Lower lobe of right lung (tissue), 2 donors: Measurements from ENCODE around the gene KCTD18. TPM values are rescaled to one million over a fixed set of nuclear protein-coding genes. Genes with fewer than 3 reads are reported as not detected.
A peak's percentile ranks its signal among the peaks of the same experiment; 100 is the strongest.

Experiments used
- ATAC-seq, 2 donors: fragments of 200-7000 bp; cut with Tn5 transposase; one replicate each; pipeline ENCODE4 v1.9.1; 2020 to 2022; ENCODE audit warnings: mild to moderate bottlenecking in 2 of 2, moderate library complexity in 2 of 2
- DNase-seq: peaks from one replicate; pipeline ENCODE4 v3.0.0-alpha.2; 2020
- H3K27ac ChIP-seq: fragments of 200-600 bp; one replicate; pipeline ENCODE4 v1.8.0; 2022
- H3K27me3 ChIP-seq: fragments of 200-600 bp; one replicate; pipeline ENCODE4 v1.8.0; 2022; ENCODE audit warnings: low read depth
- H3K36me3 ChIP-seq: fragments of 200-600 bp; one replicate; pipeline ENCODE4 v1.8.0; 2022; ENCODE audit warnings: mild to moderate bottlenecking
- H3K4me1 ChIP-seq: fragments of 200-600 bp; one replicate; pipeline ENCODE4 v1.8.0; 2022
- H3K4me3 ChIP-seq: fragments of 200-600 bp; one replicate; pipeline ENCODE4 v1.8.0; 2022; ENCODE audit warnings: mild to moderate bottlenecking
- H3K9me3 ChIP-seq: fragments of 200-600 bp; one replicate; pipeline ENCODE4 v1.8.0; 2022
- CTCF ChIP-seq: fragments of 200-600 bp; IDR thresholded peaks from one replicate; pipeline ENCODE4 v1.8.0; 2022; ENCODE audit warnings: antibody characterized with exemption, mild to moderate bottlenecking
- intact Hi-C: fragments of 100-400 bp; cut with DNase I; formaldehyde crosslinking; loops from one replicate; pipeline ENCODE4 v1.11.0; 2022
- total RNA-seq: library from RNA; stranded (reverse); fragmentation: NEBNext Ultra II Directional; extraction: Animal tissue kit (Norgen Biotek cat#: 25700); gene quantifications from one replicate; pipeline ENCODE4 v1.2.1, GENCODE V29; 2021
- donor health status: DM: no; HTN: yes; CAD: no; lungs with severe emphysema.

Gene KCTD18
- total RNA-seq, 1 donor from 2014 or later: 14.3 TPM

- no peaks in the 10 kb centered on the region for H3K27me3 ChIP-seq
- ATAC-seq (no peak), DNase-seq (no peak)
- TF ChIP-seq CTCF: no peak
- no peaks in the 10 kb centered on the region for H3K9me3 ChIP-seq
- peaks cover 92% of the 10 kb centered on the region for H3K36me3 ChIP-seq
- no peak overlapping the region for H3K4me3 ChIP-seq
- intact Hi-C loops: no loop called here
- no peak overlapping the region for H3K27ac ChIP-seq
- H3K4me1 ChIP-seq: no peaks in the 10 kb centered on the region
Observed at GRCh38 chr2:200471928-200472645, 37.8 kb downstream of the KCTD18 start.

DNA sequence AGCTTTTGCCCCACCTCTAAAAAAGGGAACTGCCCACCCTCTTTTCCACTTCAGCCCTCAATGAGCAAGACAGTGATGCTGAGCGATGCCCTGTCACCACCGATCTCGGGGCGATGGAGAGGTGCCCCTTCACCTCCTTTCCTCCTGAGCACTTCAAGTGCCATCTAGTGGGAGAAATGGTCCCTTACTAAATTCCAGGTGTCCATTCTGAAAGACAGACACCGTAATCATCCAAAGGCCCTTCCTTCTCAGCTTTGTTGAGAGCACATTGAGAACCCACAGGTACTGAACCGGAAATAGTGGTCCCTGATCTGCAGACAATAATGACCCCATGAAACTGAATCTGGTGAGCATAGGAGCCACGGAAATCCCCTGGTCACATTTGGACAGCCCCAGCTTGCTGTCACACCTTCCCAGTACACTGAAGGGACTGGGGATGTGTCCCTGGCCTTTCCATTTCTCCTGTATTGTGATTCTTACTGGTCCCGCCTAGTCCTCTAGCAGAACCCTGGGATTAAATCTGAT is 38.5 kb downstream of the KCTD18 start:
- Histone ChIP-seq H3K27me3 (no peaks in the 10 kb centered on the region), H3K27ac (no peak overlapping the region), H3K36me3 (peaks cover 90% of the 10 kb centered on the region), H3K9me3 (no peaks in the 10 kb centered on the region), H3K4me3 (no peak overlapping the region), H3K4me1 (no peaks in the 10 kb centered on the region)
- DNase-seq (no peak), ATAC-seq (peak in 1 of 2 donors; percentile 18)
- TF ChIP-seq CTCF: peak; percentile 43
- intact Hi-C loops: no loop called here

DNA sequence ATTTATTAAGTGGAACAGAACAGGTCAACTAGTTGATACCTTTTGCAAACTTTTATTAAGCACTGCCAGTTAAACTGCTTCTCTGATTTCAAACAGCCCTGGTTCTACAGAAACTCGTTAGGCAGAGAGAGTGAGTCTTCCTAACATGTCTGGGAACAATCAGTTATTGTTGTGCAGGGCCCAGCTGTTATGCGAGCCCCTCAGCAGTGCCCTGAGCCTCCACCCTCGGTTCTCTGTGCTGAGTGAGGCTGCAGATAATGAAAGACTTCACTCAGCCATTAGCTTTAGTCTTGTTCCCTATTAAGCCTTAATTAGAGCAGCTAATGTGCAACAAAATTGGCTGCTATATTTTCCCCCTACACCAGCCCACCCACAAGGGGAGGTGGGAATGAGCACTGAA is 39.6 kb downstream of the KCTD18 start:
- Histone ChIP-seq H3K27ac (no peak overlapping the region), H3K4me1 (no peaks in the 10 kb centered on the region), H3K27me3 (no peaks in the 10 kb centered on the region), H3K4me3 (no peak overlapping the region), H3K9me3 (no peaks in the 10 kb centered on the region), H3K36me3 (peaks cover 85% of the 10 kb centered on the region)
- DNase-seq (no peak), ATAC-seq (no peak)
- TF ChIP-seq CTCF: no peak
- intact Hi-C loops: no loop called here

- H3K27me3 ChIP-seq: no peaks in the 10 kb centered on the region
- ATAC-seq (no peak), DNase-seq (no peak)
- intact Hi-C loops: no loop called here
- H3K4me1 ChIP-seq: no peaks in the 10 kb centered on the region
- H3K4me3 ChIP-seq: no peak overlapping the region
- peaks cover 85% of the 10 kb centered on the region for H3K36me3 ChIP-seq
- H3K27ac ChIP-seq: no peak overlapping the region
- H3K9me3 ChIP-seq: no peaks in the 10 kb centered on the region
- TF ChIP-seq CTCF: no peak
Observed at GRCh38 chr2:200469708-200470211, 40.1 kb downstream of the KCTD18 start.

- no peak overlapping the region for H3K4me3 ChIP-seq
- H3K9me3 ChIP-seq: no peaks in the 10 kb centered on the region
- ATAC-seq (no peak), DNase-seq (no peak)
- H3K4me1 ChIP-seq: no peaks in the 10 kb centered on the region
- peak overlapping the region; percentile 24 for H3K27ac ChIP-seq
- intact Hi-C loops: no loop called here
- H3K36me3 ChIP-seq: peaks cover 69% of the 10 kb centered on the region
- H3K27me3 ChIP-seq: no peaks in the 10 kb centered on the region
- TF ChIP-seq CTCF: no peak
Observed at GRCh38 chr2:200467806-200468681, 41.8 kb downstream of the KCTD18 start.
